Measurements from ENCODE around the gene ZDHHC13.

Gene ZDHHC13

GRCh38 chr11:19225581-19225980 is 108.6 kb downstream of the ZDHHC13 start:
- no peak overlapping the region for H3K4me3 ChIP-seq (ENCODE audit: control insufficient read depth in 1 of 7, extremely low read depth in 1 of 7, insufficient read depth in 4 of 7, low read depth in 2 of 7, low read length in 6 of 7)
- H3K4me1 ChIP-seq (ENCODE audit: control extremely low read depth in 1 of 4, control insufficient read depth in 4 of 4, insufficient read depth in 4 of 4, low read length in 3 of 4) = peaks cover 0 to 5% (median 0%) of the 10 kb centered on the region in 4 experiments
- DNase-seq = no peak
- ChIA-PET POLR2A (no interaction called here), CTCF (no interaction called here)
- peaks cover 11 to 56% (median 34%) of the 10 kb centered on the region in 4 experiments for H3K36me3 ChIP-seq (ENCODE audit: control insufficient read depth in 4 of 4, insufficient read depth in 4 of 4, low read length in 3 of 4)
- peaks cover 0 to 4% (median 2%) of the 10 kb centered on the region in 5 experiments for H3K9me3 ChIP-seq (ENCODE audit: control extremely low read depth in 1 of 5, control insufficient read depth in 4 of 5, insufficient read depth in 2 of 5, low read depth in 1 of 5, low read length in 4 of 5)
- H3K27me3 ChIP-seq (replicated peaks in 2 of 5; ENCODE audit: control insufficient read depth in 4 of 5, insufficient read depth in 5 of 5, low read length in 4 of 5) = no peaks in the 10 kb centered on the region
- WGBS (ENCODE audit: insufficient coverage) = 100% methylated on average over 2 of the region's 3 CpGs
- no peak overlapping the region for H3K27ac ChIP-seq (ENCODE audit: insufficient read depth in 1 of 2, low read depth in 1 of 2, low read length in 2 of 2, poor library complexity in 1 of 2, severe bottlenecking in 2 of 2)
